NT2/D1 (cell line): ENCODE measurements around the gene ITGB3BP.

Experiments used
- DNase-seq: peaks from one replicate; pipeline ENCODE4 v3.0.0-alpha.2; 2011; ENCODE audit warnings: low read depth, low spot score
- H3K27me3 ChIP-seq: 2 replicates; pipeline ENCODE4 v1.6.0; 2011; ENCODE audit warnings: mild to moderate bottlenecking; ENCODE audit not compliant: insufficient read length, insufficient read depth
- H3K36me3 ChIP-seq: 2 replicates; pipeline ENCODE4 v1.6.1; 2011; ENCODE audit warnings: mild to moderate bottlenecking, low read length, mixed read lengths; ENCODE audit not compliant: insufficient read depth, insufficient read length
- H3K4me1 ChIP-seq: 2 replicates; pipeline ENCODE4 v1.5.1; 2011; ENCODE audit not compliant: insufficient read depth, insufficient read length
- H3K4me3 ChIP-seq: 2 replicates; pipeline ENCODE4 v1.5.1; 2011; ENCODE audit warnings: low read depth; ENCODE audit not compliant: insufficient read length
- H3K9ac ChIP-seq: 2 replicates; pipeline ENCODE4 v1.6.0; 2011; ENCODE audit warnings: low read depth; ENCODE audit not compliant: insufficient read length
- H3K9me3 ChIP-seq: 2 replicates; pipeline ENCODE4 v1.5.1; 2011; ENCODE audit warnings: mild to moderate bottlenecking, low read length; ENCODE audit not compliant: insufficient read depth
- SUZ12 ChIP-seq: IDR thresholded peaks from 2 replicates; pipeline ENCODE4 v1.6.1; 2011; ENCODE audit not compliant: insufficient read length, insufficient read depth; ENCODE audit errors: extremely low read depth
- YY1 ChIP-seq: IDR thresholded peaks from 2 replicates; pipeline ENCODE4 v1.6.1; 2011; ENCODE audit not compliant: insufficient read length, insufficient read depth
- ZNF274 ChIP-seq: IDR thresholded peaks from 2 replicates; pipeline ENCODE4 v1.6.1; 2011; ENCODE audit warnings: mild to moderate bottlenecking, low read depth, low read length

Gene ITGB3BP

GRCh38 chr1:63418101-63418500 lies 104.9 kb downstream of the ITGB3BP start:
- Histone ChIP-seq H3K27me3 (no peaks in the 10 kb centered on the region), H3K4me3 (no peak overlapping the region), H3K36me3 (peaks cover 6% of the 10 kb centered on the region), H3K9me3 (no peaks in the 10 kb centered on the region), H3K4me1 (no peaks in the 10 kb centered on the region), H3K9ac (no peak overlapping the region)
- no peak for DNase-seq
- no peak for TF ChIP-seq ZNF274
- TF ChIP-seq SUZ12, result no peak
- no peak for TF ChIP-seq YY1

- H3K9ac ChIP-seq, result no peak overlapping the region
- H3K36me3 ChIP-seq, result peaks cover 19% of the 10 kb centered on the region
- no peaks in the 10 kb centered on the region for H3K4me1 ChIP-seq
- H3K9me3 ChIP-seq, result no peaks in the 10 kb centered on the region
- no peaks in the 10 kb centered on the region for H3K27me3 ChIP-seq
- H3K4me3 ChIP-seq, result no peak overlapping the region
- DNase-seq, result no peak
- no peak for TF ChIP-seq YY1
- TF ChIP-seq SUZ12, result no peak
- TF ChIP-seq ZNF274, result no peak
Observed at GRCh38 chr1:63414691-63415365, 108.2 kb downstream of the ITGB3BP start.

GRCh38 chr1:63413394-63413793 lies 109.6 kb downstream of the ITGB3BP start:
- H3K9ac ChIP-seq, result no peak overlapping the region
- peaks cover 19% of the 10 kb centered on the region for H3K36me3 ChIP-seq
- no peak overlapping the region for H3K4me3 ChIP-seq
- no peak for TF ChIP-seq ZNF274
- no peak for TF ChIP-seq SUZ12
- TF ChIP-seq YY1, result no peak
- H3K9me3 ChIP-seq, result no peaks in the 10 kb centered on the region
- no peaks in the 10 kb centered on the region for H3K27me3 ChIP-seq
- no peak for DNase-seq
- no peaks in the 10 kb centered on the region for H3K4me1 ChIP-seq

GRCh38 chr1:63411066-63411465 lies 112.0 kb downstream of the ITGB3BP start:
- Histone ChIP-seq H3K36me3 (peaks cover 19% of the 10 kb centered on the region), H3K9ac (no peak overlapping the region), H3K27me3 (no peaks in the 10 kb centered on the region), H3K9me3 (no peaks in the 10 kb centered on the region), H3K4me1 (no peaks in the 10 kb centered on the region), H3K4me3 (no peak overlapping the region)
- TF ChIP-seq YY1, result no peak
- no peak for TF ChIP-seq ZNF274
- TF ChIP-seq SUZ12, result no peak
- DNase-seq, result no peak

- H3K9me3 ChIP-seq, result no peaks in the 10 kb centered on the region
- no peak for TF ChIP-seq ZNF274
- no peak for TF ChIP-seq YY1
- no peak for TF ChIP-seq SUZ12
- DNase-seq, result no peak
- no peaks in the 10 kb centered on the region for H3K27me3 ChIP-seq
- H3K9ac ChIP-seq, result no peak overlapping the region
- peaks cover 22% of the 10 kb centered on the region for H3K36me3 ChIP-seq
- no peak overlapping the region for H3K4me3 ChIP-seq
- H3K4me1 ChIP-seq, result no peaks in the 10 kb centered on the region
Observed at GRCh38 chr1:63408331-63408730, 114.7 kb downstream of the ITGB3BP start.

GRCh38 chr1:63407002-63407401 lies 116.0 kb downstream of the ITGB3BP start:
- TF ChIP-seq SUZ12, result no peak
- TF ChIP-seq ZNF274, result no peak
- TF ChIP-seq YY1, result no peak
- H3K36me3 ChIP-seq, result peaks cover 11% of the 10 kb centered on the region

GRCh38 chr1:63405987-63406386 lies 117.0 kb downstream of the ITGB3BP start:
- Histone ChIP-seq H3K27me3 (no peaks in the 10 kb centered on the region), H3K36me3 (peaks cover 7% of the 10 kb centered on the region), H3K9me3 (no peaks in the 10 kb centered on the region), H3K9ac (no peak overlapping the region), H3K4me3 (no peak overlapping the region), H3K4me1 (no peaks in the 10 kb centered on the region)
- TF ChIP-seq ZNF274 (no peak), YY1 (no peak), SUZ12 (no peak)
- DNase-seq, result no peak

More at GRCh38 chr1:63407002-63407401, 116.0 kb downstream of the ITGB3BP start:
- Histone ChIP-seq H3K4me3 (no peak overlapping the region), H3K9ac (no peak overlapping the region), H3K27me3 (no peaks in the 10 kb centered on the region), H3K9me3 (no peaks in the 10 kb centered on the region), H3K4me1 (no peaks in the 10 kb centered on the region)
- DNase-seq, result no peak

- TF ChIP-seq ZNF274, result no peak
- TF ChIP-seq YY1, result no peak
- no peak for TF ChIP-seq SUZ12
- Histone ChIP-seq H3K4me1 (no peaks in the 10 kb centered on the region), H3K36me3 (peaks cover 7% of the 10 kb centered on the region), H3K9ac (no peak overlapping the region), H3K9me3 (no peaks in the 10 kb centered on the region), H3K4me3 (no peak overlapping the region), H3K27me3 (no peaks in the 10 kb centered on the region)
- no peak for DNase-seq
Observed at GRCh38 chr1:63405021-63405420, 118.0 kb downstream of the ITGB3BP start.
